GM06990 (cell line): ENCODE measurements around the gene SULF2.

Experiments used
- DNase-seq: peaks from one replicate; pipeline ENCODE4 v3.0.0-alpha.2; 2011; ENCODE audit not compliant: insufficient read length; ENCODE audit errors: extremely low read depth
- H3K27me3 ChIP-seq: replicated peaks from 2 replicates; pipeline ENCODE4 v1.6.0; 2011; ENCODE audit warnings: low read length; ENCODE audit not compliant: control insufficient read depth, insufficient read depth
- H3K36me3 ChIP-seq: 2 replicates; pipeline ENCODE4 v1.5.1; 2011; ENCODE audit warnings: low read length; ENCODE audit not compliant: control insufficient read depth, insufficient read depth
- H3K4me3 ChIP-seq: replicated peaks from 2 replicates; pipeline ENCODE4 v1.5.1; 2011; ENCODE audit warnings: low read depth, mild to moderate bottlenecking, control low read depth, low read length
- CTCF ChIP-seq: IDR thresholded peaks from 2 replicates; pipeline ENCODE4 v1.5.1; 2011; ENCODE audit warnings: low read length, control low read depth, mild to moderate bottlenecking, inconsistent platforms; ENCODE audit not compliant: insufficient read depth, poor library complexity, severe bottlenecking

Gene SULF2

GRCh38 chr20:47672166-47672565, 113.1 kb downstream of the SULF2 start:
- DNase-seq, result no peak
- H3K27me3 ChIP-seq, result no peaks in the 10 kb centered on the region
- H3K36me3 ChIP-seq, result no peaks in the 10 kb centered on the region
- no peak for TF ChIP-seq CTCF
- no peak overlapping the region for H3K4me3 ChIP-seq

- no peaks in the 10 kb centered on the region for H3K36me3 ChIP-seq
- no peak for DNase-seq
- TF ChIP-seq CTCF, result no peak
- no peak overlapping the region for H3K4me3 ChIP-seq
- H3K27me3 ChIP-seq, result no peaks in the 10 kb centered on the region
These were observed 114.4 kb downstream of the SULF2 start for GRCh38 chr20:47670913-47671312.

- no peak for TF ChIP-seq CTCF
- no peaks in the 10 kb centered on the region for H3K27me3 ChIP-seq
- H3K4me3 ChIP-seq, result no peak overlapping the region
- no peak for DNase-seq
- no peaks in the 10 kb centered on the region for H3K36me3 ChIP-seq
These were observed 115.1 kb downstream of the SULF2 start for GRCh38 chr20:47669927-47670890.

- Histone ChIP-seq H3K36me3 (no peaks in the 10 kb centered on the region; the same call in 1 of the 2 replicates), H3K4me3 (no peak overlapping the region), H3K27me3 (no peaks in the 10 kb centered on the region)
- TF ChIP-seq CTCF, result no peak
- DNase-seq, result no peak
These were observed 115.8 kb downstream of the SULF2 start for GRCh38 chr20:47669489-47669888.

GRCh38 chr20:47669152-47669425, 116.2 kb downstream of the SULF2 start:
- H3K4me3 ChIP-seq, result no peak overlapping the region
- no peak for TF ChIP-seq CTCF
- no peaks in the 10 kb centered on the region for H3K27me3 ChIP-seq
- no peak for DNase-seq
- peaks cover 1% of the 10 kb centered on the region; the same call in 1 of the 2 replicates for H3K36me3 ChIP-seq
